GM19395 (cell line): ENCODE results near the gene SGSH.
"Not testable (repeated sequence)": the region's sequence is repeated elsewhere in the genome, so short reads cannot be mapped to it uniquely, and the experiment has no call there.

Experiments
- ATAC-seq: cut with Tn5 transposase; IDR thresholded peaks from one replicate; pipeline ENCODE4 v1.9.1; 2021; ENCODE audit warnings: mild to moderate bottlenecking, moderate library complexity; ENCODE audit not compliant: unreplicated experiment

Gene SGSH

DNA sequence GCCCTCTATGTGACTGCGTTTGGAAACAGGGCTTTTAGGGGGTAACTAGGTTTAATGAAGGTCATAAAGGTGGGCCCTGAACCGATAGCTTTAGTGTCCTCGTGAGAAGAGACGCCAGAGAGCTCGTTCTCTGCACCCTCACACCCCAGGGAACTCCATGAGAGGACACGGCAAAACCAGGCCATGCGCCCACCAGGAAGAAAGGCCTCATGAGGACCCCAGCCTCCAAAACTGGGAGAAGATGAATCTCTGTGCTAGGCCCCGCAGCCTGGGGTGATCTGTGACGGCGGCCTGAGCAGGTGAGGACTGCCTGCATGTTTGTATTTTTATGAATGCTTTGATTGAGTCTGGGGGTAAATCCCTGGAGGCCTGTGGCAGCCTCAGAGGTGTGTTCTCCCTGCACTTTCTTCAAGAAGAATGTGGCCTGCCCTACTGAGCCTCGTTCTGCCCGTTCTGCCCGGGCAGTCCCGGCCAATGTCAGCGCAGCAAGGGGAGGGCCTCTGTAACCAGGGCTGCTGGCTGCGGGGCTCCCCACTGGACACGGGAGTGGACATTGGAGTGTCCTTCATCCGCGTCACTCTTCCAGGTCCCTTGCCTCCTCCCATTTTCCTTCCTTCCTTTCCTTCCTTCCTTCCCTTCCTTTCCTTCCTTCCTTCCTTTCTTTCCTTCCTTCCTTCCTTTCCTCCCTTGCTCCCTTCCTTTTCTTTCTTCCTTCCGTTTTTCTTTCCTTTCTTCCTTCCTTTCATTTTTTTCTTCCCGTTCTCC is 33.7 kb upstream of the SGSH start:
- ATAC-seq: no peak

DNA sequence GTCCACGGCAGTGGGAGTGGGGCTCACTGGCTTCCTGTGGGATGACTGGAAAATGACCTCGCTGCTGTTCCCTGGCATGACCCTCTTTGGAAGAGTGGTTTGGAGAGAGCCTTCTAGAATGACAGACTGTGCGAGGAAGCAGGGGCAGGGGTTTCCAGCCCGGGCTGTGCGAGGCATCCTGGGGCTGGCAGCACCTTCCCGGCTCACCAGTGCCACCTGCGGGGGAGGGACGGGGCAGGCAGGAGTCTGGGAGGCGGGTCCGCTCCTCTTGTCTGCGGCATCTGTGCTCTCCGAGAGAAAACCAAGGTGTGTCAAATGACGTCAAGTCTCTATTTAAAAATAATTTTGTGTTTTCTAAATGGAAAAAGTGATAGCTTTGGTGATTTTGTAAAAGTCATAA is 32.7 kb upstream of the SGSH start:
- ATAC-seq: no peak

DNA sequence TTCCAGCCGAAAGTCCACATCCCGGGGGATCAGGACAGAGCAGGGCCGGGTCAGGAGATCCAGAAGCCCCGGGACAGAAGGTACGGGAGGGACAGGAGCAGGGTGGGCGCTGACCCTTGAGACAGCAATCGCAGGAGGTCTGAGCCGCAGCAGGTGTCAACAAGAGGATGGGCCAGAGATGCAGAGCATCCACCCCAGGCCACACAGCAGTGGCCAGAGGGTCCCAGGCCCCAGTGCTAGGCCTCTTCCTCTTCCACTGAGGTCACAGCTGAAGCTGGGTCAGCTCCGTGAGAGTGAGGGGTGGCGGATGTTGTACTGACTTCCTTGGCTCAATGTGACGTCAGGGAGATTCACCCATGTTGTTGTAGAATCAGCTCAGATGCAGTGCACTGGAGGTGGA is 31.8 kb upstream of the SGSH start:
- ATAC-seq: no peak

DNA sequence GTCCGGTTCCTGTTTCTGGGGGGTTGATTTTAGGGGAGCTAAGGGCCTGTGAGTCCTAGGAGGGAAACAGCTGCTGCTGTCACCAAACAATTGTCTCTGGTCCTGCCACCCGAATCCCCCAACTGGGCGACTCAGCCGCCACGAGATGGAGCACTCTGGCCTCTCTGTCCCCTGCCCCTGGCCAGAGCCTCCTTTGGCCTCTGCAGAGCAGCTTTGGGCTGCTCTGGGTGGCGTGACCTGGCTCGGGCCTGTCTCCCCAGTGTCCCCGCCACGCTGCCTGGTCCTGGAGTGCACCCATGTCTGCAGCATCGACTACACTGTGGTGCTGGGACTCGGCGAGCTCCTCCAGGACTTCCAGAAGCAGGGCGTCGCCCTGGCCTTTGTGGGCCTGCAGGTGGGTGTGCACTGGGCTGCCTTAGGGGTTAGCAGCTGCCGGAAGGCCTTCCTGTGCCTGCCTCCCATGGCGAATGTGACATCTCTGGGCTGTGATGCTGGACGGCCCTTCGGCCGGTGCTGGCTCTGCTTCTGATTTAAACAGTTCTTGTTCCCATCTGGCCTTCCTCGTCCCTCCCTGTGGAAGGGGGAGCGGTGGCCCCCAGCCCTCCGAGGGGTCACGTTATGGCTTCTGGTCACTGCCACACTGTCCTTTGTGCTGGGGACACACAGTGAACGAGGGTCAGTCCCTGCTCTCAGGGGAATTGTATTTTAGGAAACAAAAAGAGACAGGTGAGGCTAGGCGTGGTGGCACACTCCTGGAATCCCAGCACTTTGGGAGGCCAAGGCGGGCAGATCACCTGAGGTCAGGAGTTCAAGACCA is 29.0 kb upstream of the SGSH start:
- no peak for ATAC-seq

- no peak for ATAC-seq
Measured at GRCh38 chr17:80248001-80248893, 28.1 kb upstream of the SGSH start.

- ATAC-seq: no peak
Measured at GRCh38 chr17:80247561-80247960, 27.4 kb upstream of the SGSH start.

DNA sequence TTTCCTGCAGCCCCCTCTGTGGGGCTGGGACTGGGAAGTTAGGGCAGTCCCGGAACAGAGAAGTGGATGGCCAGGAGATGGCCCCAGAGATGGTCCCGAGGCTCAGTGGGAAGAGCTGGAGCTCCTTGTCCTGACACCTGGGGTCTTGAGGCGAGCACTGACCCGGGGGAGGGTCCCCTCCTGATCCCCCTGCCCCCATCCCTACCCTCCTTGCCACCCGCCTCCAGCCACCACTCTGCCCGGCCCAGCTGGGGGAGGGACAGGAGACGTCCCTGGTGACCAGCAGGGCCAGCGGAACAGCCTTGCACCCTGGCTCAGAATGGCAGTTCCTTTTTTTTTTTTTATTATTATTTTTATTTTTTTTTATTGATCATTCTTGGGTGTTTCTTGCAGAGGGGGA is 26.6 kb upstream of the SGSH start:
- no peak for ATAC-seq

DNA sequence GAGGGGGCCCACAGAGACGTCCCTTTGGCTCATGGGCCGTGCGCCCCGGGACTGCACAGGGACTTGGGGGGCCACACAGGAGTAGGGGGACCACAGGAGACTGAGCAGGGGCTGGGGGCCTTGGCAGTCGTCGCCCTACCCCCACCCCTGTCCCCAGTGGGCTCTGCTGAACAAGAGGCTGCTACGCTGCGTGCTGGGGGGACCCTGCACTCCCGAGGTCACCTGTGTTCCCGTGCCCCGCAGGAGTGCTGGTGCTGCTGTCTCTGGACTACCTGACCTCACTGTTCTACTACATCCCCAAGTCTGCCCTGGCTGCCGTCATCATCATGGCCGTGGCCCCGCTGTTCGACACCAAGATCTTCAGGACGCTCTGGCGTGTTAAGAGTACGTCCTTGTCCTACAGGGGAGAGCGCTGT is 26.1 kb upstream of the SGSH start:
- no peak for ATAC-seq

- no peak for ATAC-seq
Measured at GRCh38 chr17:80245566-80246265, 25.6 kb upstream of the SGSH start.

GRCh38 chr17:80244871-80245509 is 24.9 kb upstream of the SGSH start:
- no peak for ATAC-seq

DNA sequence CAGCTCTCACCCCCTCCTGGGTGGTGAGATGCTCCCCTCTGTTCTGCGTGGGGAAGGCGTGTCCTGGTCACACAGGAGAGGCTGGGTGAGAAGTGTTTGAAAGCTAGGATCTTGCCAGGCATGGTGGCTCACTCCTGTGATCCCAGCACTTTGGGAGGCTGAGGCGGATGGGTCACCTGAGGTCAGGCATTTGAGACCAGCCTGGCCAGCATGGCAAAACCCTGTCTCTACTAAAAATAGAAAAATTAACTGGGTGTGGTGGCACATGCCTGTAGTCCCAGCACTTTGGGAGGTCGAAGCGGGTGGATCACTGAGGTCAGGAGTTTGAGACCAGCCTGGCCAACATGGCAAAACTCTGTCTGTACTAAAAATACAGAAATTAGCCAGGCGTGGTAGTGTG is 24.3 kb upstream of the SGSH start:
- ATAC-seq: not testable (repeated sequence)

DNA sequence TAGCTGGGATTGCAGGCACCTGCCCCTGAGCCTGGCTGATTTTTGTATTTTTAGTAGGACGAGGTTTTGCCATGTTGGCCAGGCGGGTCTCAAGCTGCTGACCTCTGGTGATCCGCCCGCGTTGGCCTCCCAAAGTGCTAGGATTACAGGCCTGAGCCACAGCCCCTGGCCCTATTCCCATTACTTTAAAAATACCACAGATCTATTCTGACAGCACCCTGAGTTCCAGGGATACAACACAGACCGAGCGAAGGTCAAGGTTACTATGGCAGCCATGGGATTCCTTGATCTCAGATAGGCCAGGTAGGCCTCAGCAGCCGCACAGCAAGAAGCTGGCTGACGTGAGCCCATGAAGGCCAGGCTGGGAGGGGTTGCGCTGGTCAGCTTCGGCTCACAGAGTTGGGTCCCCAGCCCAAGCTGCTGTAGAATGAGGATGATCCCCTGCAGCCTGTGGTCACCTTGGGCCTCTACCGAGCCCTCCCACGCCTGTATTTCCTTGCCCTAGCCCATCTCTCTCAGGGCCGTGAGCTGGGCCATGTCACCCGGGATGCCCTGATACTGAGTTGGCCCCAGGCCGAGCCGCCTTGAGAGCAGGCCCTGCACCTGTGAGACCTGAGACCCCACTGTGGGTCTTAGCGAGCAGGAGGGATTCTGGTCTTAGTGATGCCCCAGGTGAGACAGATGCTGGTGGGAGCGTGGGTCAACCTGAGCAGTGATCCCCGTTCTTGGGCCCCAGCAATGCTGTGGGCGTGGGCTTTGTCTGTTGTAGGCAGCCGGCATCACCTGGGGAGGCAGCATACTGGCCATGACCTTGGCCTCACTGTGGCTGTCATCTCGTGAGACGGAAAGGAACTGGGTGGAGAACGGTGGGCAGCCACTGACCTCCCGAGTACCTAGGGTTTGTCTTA is 23.6 kb upstream of the SGSH start:
- no peak for ATAC-seq

GRCh38 chr17:80242505-80242904 is 22.4 kb upstream of the SGSH start:
- no peak for ATAC-seq

DNA sequence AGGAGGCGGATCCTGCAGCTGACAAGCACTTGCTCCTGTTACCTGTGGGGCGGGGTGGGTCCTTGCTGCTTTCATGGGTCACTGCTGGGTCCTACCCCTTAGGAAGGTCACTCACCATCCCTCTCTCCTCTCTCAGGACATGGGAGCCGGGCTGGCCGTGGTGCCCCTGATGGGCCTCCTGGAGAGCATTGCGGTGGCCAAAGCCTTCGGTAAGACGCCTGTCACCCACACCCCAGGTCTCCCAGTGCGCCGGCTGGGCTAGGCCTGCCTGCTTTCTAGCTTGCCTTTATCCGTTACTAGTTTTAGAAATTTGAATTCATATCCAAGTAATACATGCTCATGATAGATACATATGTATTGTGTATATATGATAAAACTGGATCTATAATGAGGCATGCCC is 17.3 kb upstream of the SGSH start:
- no peak for ATAC-seq

- ATAC-seq: no peak
Measured at GRCh38 chr17:80236911-80237310, 16.8 kb upstream of the SGSH start.

- ATAC-seq: no peak
Measured at GRCh38 chr17:80233202-80233601, 13.1 kb upstream of the SGSH start.

DNA sequence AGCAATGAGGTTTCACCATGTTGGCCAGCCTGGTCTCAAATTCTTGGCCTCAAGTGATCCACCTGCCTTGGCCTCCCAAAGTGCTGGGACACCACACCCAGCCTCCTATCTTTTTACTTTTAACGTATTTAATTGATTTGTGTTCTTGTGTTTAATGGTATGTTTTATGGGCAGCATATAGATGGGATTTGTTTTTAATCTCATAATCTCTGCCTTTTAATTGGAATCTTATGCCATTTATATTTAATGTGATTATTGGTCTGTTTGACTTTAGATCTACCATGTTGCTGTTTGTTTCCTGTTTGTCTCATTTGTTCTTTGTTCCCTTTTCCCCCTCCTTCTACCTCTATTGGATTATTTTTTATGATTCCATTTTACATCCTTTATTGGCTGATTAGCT is 12.3 kb upstream of the SGSH start:
- ATAC-seq: no peak

- no peak for ATAC-seq
Measured at GRCh38 chr17:80229011-80229410, 8.9 kb upstream of the SGSH start.

- no peak for ATAC-seq
Measured at GRCh38 chr17:80228477-80228876, 8.3 kb upstream of the SGSH start.
